ENCODE results near the gene LMO7. TPM values are rescaled to one million over a fixed set of nuclear protein-coding genes. Genes with fewer than 3 reads are reported as not detected.
"Not testable (repeated sequence)": the region's sequence is repeated elsewhere in the genome, so short reads cannot be mapped to it uniquely, and the experiment has no call there.

The LMO7 gene
- total RNA-seq, 1 donor from 2014 or later, result 6.8 TPM

GRCh38 chr13:75739244-75739868, 103.2 kb downstream of the LMO7 start:
- no peaks in the 10 kb centered on the region for H3K4me1 Mint-ChIP-seq
- no peaks in the 10 kb centered on the region for H3K36me3 Mint-ChIP-seq
- H3K79me2 ChIP-seq (ENCODE audit: low read depth), result no peaks in the 10 kb centered on the region
- peaks cover 3% of the 10 kb centered on the region for H3K27me3 Mint-ChIP-seq (ENCODE audit: insufficient read depth, low read depth)
- no peak for DNase-seq (ENCODE audit: low spot score)
- no peaks in the 10 kb centered on the region for H3F3A ChIP-seq (ENCODE audit: low read depth)
- H3K9me3 Mint-ChIP-seq, result no peaks in the 10 kb centered on the region
- no peak overlapping the region for H3K4me3 ChIP-seq
- TF ChIP-seq CTCF (IDR thresholded peaks at IDR 0.05) (no peak), EZH2phosphoT487 (IDR thresholded peaks at IDR 0.05) (no peak)
- no peaks in the 10 kb centered on the region for H4K20me1 ChIP-seq (ENCODE audit: low read depth)
- no peaks in the 10 kb centered on the region for H3K4me1 ChIP-seq
- no peak overlapping the region for H3K27ac ChIP-seq
- no peak overlapping the region for H2AFZ ChIP-seq (replicated peaks)
- H3K27ac Mint-ChIP-seq, result no peak overlapping the region
- H3K4me3 Mint-ChIP-seq, result no peak overlapping the region
- no peak overlapping the region for H3K4me2 ChIP-seq
- no peaks in the 10 kb centered on the region for H3K27me3 ChIP-seq
- no peaks in the 10 kb centered on the region for H3K9me3 ChIP-seq (ENCODE audit: low read depth)
- no peak overlapping the region for H3K9ac ChIP-seq
- H3K36me3 ChIP-seq, result no peaks in the 10 kb centered on the region

GRCh38 chr13:75740031-75740430, 103.9 kb downstream of the LMO7 start:
- H3K4me1 Mint-ChIP-seq, result no peaks in the 10 kb centered on the region
- no peaks in the 10 kb centered on the region for H3K9me3 ChIP-seq (ENCODE audit: low read depth)
- no peak for DNase-seq (ENCODE audit: low spot score)
- no peak overlapping the region for H3K4me3 Mint-ChIP-seq
- H2AFZ ChIP-seq (replicated peaks), result no peak overlapping the region
- H3K27ac Mint-ChIP-seq, result no peak overlapping the region
- no peaks in the 10 kb centered on the region for H3K36me3 Mint-ChIP-seq
- H3K36me3 ChIP-seq, result no peaks in the 10 kb centered on the region
- H3K4me1 ChIP-seq, result no peaks in the 10 kb centered on the region
- no peak overlapping the region for H3K9ac ChIP-seq
- no peaks in the 10 kb centered on the region for H4K20me1 ChIP-seq (ENCODE audit: low read depth)
- H3K79me2 ChIP-seq (ENCODE audit: low read depth), result no peaks in the 10 kb centered on the region
- no peaks in the 10 kb centered on the region for H3K27me3 ChIP-seq
- TF ChIP-seq EZH2phosphoT487 (IDR thresholded peaks at IDR 0.05) (no peak), CTCF (IDR thresholded peaks at IDR 0.05) (no peak), EZH2 (IDR thresholded peaks at IDR 0.05) (no peak)
- no peak overlapping the region for H3K4me2 ChIP-seq
- H3F3A ChIP-seq (ENCODE audit: low read depth), result no peaks in the 10 kb centered on the region
- no peak overlapping the region for H3K4me3 ChIP-seq
- no peak overlapping the region for H3K27ac ChIP-seq
- H3K27me3 Mint-ChIP-seq (ENCODE audit: insufficient read depth, low read depth), result peaks cover 3% of the 10 kb centered on the region
- no peaks in the 10 kb centered on the region for H3K9me3 Mint-ChIP-seq

GRCh38 chr13:75743072-75743471, 106.9 kb downstream of the LMO7 start:
- not testable (repeated sequence) for H3K4me2 ChIP-seq; H3K79me2 ChIP-seq (ENCODE audit: low read depth); H3K4me3 ChIP-seq; H3K27ac ChIP-seq; H3K4me1 ChIP-seq; H3K27me3 Mint-ChIP-seq (ENCODE audit: insufficient read depth, low read depth); H3K9ac ChIP-seq; H3K4me3 Mint-ChIP-seq; H3K36me3 Mint-ChIP-seq; H3K36me3 ChIP-seq; H2AFZ ChIP-seq (replicated peaks); H3K4me1 Mint-ChIP-seq; H3K27me3 ChIP-seq; H3K9me3 ChIP-seq (ENCODE audit: low read depth); H3K9me3 Mint-ChIP-seq; H3K27ac Mint-ChIP-seq; H3F3A ChIP-seq (ENCODE audit: low read depth); DNase-seq (ENCODE audit: low spot score); H4K20me1 ChIP-seq (ENCODE audit: low read depth)

GRCh38 chr13:75744127-75744526, 108.0 kb downstream of the LMO7 start:
- Histone ChIP-seq H3F3A (ENCODE audit: low read depth) (no peaks in the 10 kb centered on the region), H3K9ac (no peak overlapping the region), H3K36me3 (no peaks in the 10 kb centered on the region), H3K4me3 (no peak overlapping the region), H3K27ac (no peak overlapping the region), H3K27me3 (no peaks in the 10 kb centered on the region), H3K4me1 (no peaks in the 10 kb centered on the region), H3K9me3 (ENCODE audit: low read depth) (no peaks in the 10 kb centered on the region), H3K79me2 (ENCODE audit: low read depth) (no peaks in the 10 kb centered on the region), H3K4me2 (no peak overlapping the region), H4K20me1 (ENCODE audit: low read depth) (no peaks in the 10 kb centered on the region), H2AFZ (replicated peaks) (no peak overlapping the region)
- no peaks in the 10 kb centered on the region for H3K4me1 Mint-ChIP-seq
- H3K4me3 Mint-ChIP-seq, result no peak overlapping the region
- H3K27me3 Mint-ChIP-seq (ENCODE audit: insufficient read depth, low read depth), result peaks cover 6% of the 10 kb centered on the region
- H3K36me3 Mint-ChIP-seq, result no peaks in the 10 kb centered on the region
- no peak for TF ChIP-seq EZH2 (IDR thresholded peaks at IDR 0.05)
- TF ChIP-seq CTCF (IDR thresholded peaks at IDR 0.05), result no peak
- no peak for TF ChIP-seq EZH2phosphoT487 (IDR thresholded peaks at IDR 0.05)
- H3K27ac Mint-ChIP-seq, result no peak overlapping the region
- H3K9me3 Mint-ChIP-seq, result no peaks in the 10 kb centered on the region
- DNase-seq (ENCODE audit: low spot score), result no peak
